GM13977 (cell line): ENCODE data around the gene RPS19.

Experiments
- DNase-seq: peaks from one replicate; pipeline ENCODE4 v3.0.0; 2012; ENCODE audit warnings: low spot score
- in situ Hi-C: fragments of 300-500 bp; cut with MboI; formaldehyde crosslinking; loops from one replicate; pipeline ENCODE4 v1.12.0; 2022; ENCODE audit warnings: low sequenced_read_pairs, low pct_unique_long_range_greater_than_20kb, mixed read lengths, inconsistent platforms; ENCODE audit not compliant: unreplicated experiment
- TF ChIP-seq, protein P1 (sequence below): IDR thresholded peaks from 2 replicates; pipeline ENCODE4 v1.5.1; 2012; ENCODE audit warnings: mild to moderate bottlenecking, control low read depth; ENCODE audit not compliant: insufficient read depth; ENCODE audit errors: extremely low read depth, missing control alignments

RPS19 gene

DNA sequence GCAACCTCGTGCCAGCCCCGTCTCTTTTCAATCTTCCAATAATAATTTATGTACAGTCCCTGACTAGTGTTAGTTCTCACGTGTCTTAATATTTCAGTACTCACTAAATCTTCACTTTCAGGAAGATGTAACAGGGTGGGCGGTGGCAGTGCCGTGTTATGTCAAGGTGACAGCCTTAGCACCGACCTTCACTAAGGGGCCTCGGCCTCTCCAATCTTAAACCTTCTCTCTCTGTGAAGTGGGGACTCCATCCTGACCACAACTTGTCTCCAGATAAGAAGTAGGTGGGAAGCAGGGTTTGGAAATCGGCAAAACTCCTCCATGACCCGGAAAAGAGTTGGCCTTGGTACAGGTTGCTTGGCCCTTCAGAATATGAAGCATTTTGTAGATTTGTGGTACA, 1.8 kb downstream of the RPS19 start:
- DNase-seq: no peak
- TF ChIP-seq, protein P1, sequence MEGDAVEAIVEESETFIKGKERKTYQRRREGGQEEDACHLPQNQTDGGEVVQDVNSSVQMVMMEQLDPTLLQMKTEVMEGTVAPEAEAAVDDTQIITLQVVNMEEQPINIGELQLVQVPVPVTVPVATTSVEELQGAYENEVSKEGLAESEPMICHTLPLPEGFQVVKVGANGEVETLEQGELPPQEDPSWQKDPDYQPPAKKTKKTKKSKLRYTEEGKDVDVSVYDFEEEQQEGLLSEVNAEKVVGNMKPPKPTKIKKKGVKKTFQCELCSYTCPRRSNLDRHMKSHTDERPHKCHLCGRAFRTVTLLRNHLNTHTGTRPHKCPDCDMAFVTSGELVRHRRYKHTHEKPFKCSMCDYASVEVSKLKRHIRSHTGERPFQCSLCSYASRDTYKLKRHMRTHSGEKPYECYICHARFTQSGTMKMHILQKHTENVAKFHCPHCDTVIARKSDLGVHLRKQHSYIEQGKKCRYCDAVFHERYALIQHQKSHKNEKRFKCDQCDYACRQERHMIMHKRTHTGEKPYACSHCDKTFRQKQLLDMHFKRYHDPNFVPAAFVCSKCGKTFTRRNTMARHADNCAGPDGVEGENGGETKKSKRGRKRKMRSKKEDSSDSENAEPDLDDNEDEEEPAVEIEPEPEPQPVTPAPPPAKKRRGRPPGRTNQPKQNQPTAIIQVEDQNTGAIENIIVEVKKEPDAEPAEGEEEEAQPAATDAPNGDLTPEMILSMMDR: no peak
- in situ Hi-C loops: no loop called here

DNA sequence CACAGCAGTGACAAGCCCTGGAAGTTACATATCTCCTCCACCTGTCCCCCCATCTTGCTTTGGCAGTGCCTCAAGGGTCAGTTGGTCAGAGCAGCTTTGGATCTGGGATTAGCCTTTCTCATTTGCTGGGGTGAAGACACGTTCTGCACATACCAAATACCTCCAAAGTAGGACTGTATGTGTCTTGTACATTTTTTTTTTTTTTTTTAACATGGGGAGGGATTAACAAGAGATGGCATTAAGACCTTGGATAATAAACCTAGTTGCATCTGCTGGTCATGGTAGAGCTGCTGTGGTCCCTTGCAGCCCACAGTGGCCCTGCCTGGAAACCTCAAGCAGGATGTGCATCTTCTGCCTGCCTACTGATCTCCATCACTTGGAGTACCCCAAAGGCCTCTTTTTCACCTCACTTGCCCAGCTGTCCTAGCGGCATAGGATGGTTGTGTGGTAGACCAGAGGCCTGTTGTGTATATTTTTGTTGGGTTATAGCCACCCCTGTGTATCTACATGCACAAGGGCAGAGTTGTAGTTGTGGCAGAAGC, 2.5 kb downstream of the RPS19 start:
- DNase-seq: no peak
- TF ChIP-seq, protein P1: no peak
- in situ Hi-C loops: no loop called here

DNA sequence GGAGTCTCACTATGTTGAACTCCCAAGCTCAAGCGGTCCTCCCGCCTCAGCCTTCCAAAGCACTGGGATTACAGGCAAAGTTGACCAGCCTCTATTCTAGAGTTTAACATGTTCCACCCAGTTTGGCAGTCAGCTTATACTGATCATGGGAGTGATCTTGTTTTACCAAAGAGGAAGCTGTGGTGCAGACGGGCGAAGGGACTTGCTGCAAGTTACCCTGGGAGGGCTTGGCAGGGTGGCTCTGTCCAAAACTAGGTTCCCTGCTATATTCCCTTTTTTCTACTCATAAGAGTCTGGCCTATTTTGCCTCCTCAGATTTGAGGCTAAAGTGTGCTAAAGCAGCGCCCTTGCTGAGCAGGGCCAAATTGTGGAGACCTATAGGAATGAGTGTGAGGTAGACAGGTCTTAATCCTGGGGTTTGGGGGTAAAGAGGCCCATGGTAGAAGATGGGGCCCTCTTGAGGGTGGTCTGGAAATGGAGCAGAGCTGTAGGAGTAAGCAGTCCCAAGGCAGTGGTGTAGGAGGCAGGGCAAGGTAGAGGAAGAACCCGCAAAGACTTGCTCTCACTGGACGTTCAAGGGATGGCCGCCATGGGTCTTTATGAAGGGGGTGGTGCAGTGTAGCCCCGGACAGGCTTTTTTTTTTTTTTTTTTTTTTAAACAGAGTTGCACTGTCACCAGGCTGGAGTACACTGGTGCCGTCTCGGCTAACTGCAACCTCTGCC, 3.3 kb downstream of the RPS19 start:
- in situ Hi-C loops: no loop called here
- DNase-seq: no peak
- TF ChIP-seq, protein P1: no peak

DNA sequence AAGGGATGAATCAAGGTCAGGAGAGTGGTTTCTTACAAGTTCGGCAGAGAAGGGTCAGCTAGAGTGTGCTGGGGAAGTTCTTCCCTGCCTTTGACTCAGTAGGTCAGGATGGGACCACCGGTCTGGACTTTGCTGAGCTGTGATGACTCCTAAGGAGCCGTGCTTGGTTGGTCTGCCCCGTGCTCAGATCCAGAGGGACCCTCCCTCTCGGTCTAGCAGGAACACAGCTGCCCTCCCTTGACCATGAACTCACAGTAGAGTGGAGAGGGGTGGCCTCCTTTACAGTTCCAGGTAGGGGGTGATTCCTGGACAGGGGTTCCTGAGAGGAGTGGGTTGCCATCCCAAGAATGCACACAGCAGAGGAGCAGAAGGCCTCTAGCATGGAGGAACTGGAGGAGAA, 4.3 kb downstream of the RPS19 start:
- DNase-seq: no peak
- in situ Hi-C loops: no loop called here
- TF ChIP-seq, protein P1: no peak

DNA sequence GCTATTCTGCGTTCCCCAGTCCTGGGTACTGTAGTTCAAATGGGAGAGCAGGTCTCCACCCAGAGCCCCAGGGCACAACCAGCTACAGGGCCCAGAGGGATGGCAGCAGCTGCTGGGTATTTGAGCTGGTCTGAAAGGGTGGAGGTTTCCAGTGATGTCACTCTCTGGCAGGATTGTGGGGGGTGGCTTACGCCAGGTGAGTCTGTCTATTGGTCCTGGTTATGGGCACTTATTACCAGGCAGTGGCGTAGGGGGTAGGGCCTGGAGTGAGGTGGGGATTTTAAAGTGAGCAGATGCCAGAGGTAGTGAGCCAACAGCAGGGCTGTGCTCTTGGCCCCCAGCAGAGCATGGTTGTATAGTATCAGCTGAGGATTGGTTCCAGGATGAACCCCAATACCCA, 6.2 kb downstream of the RPS19 start:
- in situ Hi-C loops: no loop called here
- TF ChIP-seq, protein P1: no peak
- no peak for DNase-seq

DNA sequence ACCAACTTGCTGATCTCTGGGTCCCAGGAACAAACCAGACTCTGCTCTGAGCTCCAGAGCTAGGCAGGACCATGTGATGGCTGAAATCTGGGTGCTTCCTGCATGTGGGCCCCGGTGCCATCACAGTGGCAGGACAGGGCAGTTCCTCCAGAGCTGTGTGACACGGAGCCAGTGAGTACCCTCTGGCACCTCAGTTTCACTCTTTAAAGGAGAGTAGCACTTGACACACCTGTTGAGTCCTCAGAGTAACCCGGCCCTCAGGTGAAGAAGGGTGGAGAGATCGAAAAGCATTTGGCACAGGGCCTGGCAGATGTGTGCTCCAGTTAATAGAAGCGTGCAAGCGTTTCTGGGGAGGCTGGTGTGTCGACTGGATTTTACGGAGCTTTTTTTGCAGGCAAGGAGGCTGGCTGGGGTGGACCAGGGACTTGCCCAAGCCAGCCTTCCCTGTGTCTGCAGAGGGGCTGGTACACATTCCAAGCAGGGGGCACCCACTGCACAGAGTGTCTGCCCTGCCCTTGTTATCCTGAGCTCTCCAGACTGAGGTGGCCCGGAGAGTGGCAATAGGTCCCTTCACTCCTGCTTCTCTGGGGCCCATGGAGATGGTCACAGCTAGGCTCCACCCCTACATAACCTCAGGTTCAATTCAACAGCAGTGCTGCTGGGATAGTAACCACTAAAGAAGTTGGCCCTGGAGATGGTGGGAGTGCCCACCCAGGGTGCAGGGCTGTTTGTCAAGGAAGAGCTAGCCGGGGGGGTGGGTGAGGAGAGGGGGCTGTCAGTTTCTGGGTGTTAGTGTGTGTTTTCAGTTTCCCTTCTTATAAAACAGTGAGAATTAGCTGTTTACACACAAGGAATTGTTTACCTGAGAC, 8.3 kb downstream of the RPS19 start:
- no peak for DNase-seq
- in situ Hi-C loops: no loop called here
- TF ChIP-seq, protein P1: no peak
